NT2/D1 (cell line): ENCODE results near the gene PRKG2.

Source experiments
- DNase-seq: peaks from one replicate; pipeline ENCODE4 v3.0.0-alpha.2; 2011; ENCODE audit warnings: low read depth, low spot score
- H3K27me3 ChIP-seq: 2 replicates; pipeline ENCODE4 v1.6.0; 2011; ENCODE audit warnings: mild to moderate bottlenecking; ENCODE audit not compliant: insufficient read length, insufficient read depth
- H3K36me3 ChIP-seq: 2 replicates; pipeline ENCODE4 v1.6.1; 2011; ENCODE audit warnings: mild to moderate bottlenecking, low read length, mixed read lengths; ENCODE audit not compliant: insufficient read depth, insufficient read length
- H3K4me1 ChIP-seq: 2 replicates; pipeline ENCODE4 v1.5.1; 2011; ENCODE audit not compliant: insufficient read depth, insufficient read length
- H3K4me3 ChIP-seq: 2 replicates; pipeline ENCODE4 v1.5.1; 2011; ENCODE audit warnings: low read depth; ENCODE audit not compliant: insufficient read length
- H3K9ac ChIP-seq: 2 replicates; pipeline ENCODE4 v1.6.0; 2011; ENCODE audit warnings: low read depth; ENCODE audit not compliant: insufficient read length
- H3K9me3 ChIP-seq: 2 replicates; pipeline ENCODE4 v1.5.1; 2011; ENCODE audit warnings: mild to moderate bottlenecking, low read length; ENCODE audit not compliant: insufficient read depth
- SUZ12 ChIP-seq: IDR thresholded peaks from 2 replicates; pipeline ENCODE4 v1.6.1; 2011; ENCODE audit not compliant: insufficient read length, insufficient read depth; ENCODE audit errors: extremely low read depth
- YY1 ChIP-seq: IDR thresholded peaks from 2 replicates; pipeline ENCODE4 v1.6.1; 2011; ENCODE audit not compliant: insufficient read length, insufficient read depth
- ZNF274 ChIP-seq: IDR thresholded peaks from 2 replicates; pipeline ENCODE4 v1.6.1; 2011; ENCODE audit warnings: mild to moderate bottlenecking, low read depth, low read length

Gene PRKG2

DNA sequence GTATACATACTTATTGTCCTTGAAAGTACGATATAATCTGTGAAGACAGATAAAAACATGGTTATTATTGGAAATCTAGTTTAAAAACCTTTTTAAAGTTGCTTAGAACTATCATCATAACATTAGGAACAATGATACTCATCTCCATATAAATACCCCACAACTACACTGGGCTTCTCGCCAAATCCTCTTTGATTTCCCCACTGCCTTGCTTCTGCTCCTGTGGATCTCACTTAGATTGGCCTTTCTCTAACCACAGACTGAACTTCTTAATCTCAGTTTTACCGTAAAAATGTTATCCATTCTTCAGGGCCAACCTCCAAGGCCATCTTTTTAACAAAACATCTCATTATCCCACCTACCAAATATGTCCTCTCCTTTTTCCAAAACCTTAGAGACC lies 77.6 kb downstream of the PRKG2 start:
- Histone ChIP-seq H3K9me3 (no peaks in the 10 kb centered on the region), H3K36me3 (peaks cover 2% of the 10 kb centered on the region), H3K4me3 (no peak overlapping the region), H3K4me1 (no peaks in the 10 kb centered on the region), H3K27me3 (no peaks in the 10 kb centered on the region), H3K9ac (no peak overlapping the region)
- no peak for TF ChIP-seq YY1
- no peak for TF ChIP-seq ZNF274
- no peak for TF ChIP-seq SUZ12
- no peak for DNase-seq

DNA sequence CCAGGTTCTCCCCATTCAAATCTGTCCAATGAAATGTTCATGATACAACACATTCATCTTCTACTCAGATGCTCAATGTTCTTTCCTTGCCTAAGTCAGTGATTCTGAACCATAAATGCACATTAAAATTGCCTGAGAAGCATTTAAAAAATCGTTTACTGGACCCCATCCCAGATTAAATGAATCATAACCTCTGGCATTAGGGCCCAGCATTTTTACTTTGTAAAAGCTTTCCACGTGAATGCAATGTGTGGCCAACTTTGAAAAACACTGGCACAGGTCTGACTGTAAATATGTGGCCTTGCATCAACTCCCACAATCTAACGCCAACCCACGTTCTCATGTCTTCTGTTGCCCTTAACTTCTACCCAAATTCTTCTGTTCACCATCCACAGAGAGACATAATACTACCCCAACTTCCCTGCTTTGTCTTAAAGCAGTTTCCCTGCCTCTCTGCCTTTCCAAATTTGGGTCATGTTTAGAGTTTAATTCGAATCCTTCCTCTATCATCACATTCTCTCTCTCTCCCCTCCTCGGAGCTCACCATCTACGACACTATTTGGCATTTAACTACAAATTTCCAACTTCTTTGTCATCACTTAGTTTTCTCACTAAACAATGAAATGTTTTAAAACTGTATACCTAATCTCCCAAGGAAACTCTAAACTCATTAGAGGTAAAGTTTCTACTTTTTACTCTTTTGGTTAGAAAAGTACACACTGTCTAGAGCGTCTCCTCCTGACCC lies 78.7 kb downstream of the PRKG2 start:
- Histone ChIP-seq H3K4me3 (no peak overlapping the region), H3K36me3 (peaks cover 2% of the 10 kb centered on the region), H3K9ac (no peak overlapping the region), H3K9me3 (no peaks in the 10 kb centered on the region), H3K4me1 (no peaks in the 10 kb centered on the region), H3K27me3 (no peaks in the 10 kb centered on the region)
- no peak for TF ChIP-seq YY1
- TF ChIP-seq ZNF274, result no peak
- TF ChIP-seq SUZ12, result no peak
- DNase-seq, result no peak

DNA sequence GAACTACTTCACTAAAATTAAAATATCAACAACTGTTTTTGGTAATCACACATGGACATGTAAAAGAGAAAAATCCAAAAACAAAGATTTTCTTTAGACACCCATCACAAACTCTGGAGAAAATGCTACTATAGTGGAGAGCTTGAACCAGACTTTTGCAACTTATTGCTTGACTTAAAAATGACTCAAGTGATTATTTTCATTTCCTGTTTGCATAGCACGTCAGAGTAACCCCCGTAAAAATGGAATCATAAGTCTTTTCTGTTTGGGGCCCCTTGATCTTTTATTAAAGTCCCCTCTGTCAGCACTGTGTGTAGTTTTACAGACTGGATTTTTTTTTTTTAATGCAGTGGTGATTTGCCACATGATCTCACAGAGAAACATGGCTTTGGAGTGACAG lies 79.5 kb downstream of the PRKG2 start:
- Histone ChIP-seq H3K4me3 (no peak overlapping the region), H3K9me3 (no peaks in the 10 kb centered on the region), H3K27me3 (no peaks in the 10 kb centered on the region), H3K4me1 (peaks cover 4% of the 10 kb centered on the region), H3K9ac (no peak overlapping the region), H3K36me3 (peaks cover 2% of the 10 kb centered on the region)
- DNase-seq, result no peak
- no peak for TF ChIP-seq ZNF274
- no peak for TF ChIP-seq YY1
- no peak for TF ChIP-seq SUZ12

DNA sequence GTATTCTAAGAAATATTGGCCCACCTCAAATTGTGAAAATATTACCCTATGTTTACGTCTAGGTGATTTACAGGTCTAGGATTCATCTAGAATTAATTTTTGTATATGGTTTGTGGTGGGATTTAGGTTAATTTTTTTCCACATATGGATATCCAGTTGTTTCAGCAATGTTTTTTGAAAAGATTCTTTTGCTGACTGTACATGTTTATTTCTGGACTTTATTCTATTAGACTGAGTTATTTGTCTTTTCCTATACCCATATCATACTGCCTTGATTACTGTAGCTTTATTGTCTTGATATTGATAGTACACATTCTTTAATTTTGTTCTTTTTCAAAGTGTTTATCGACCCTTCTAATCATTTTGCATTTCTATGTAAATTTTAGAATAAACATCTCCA lies 83.5 kb downstream of the PRKG2 start:
- no peak for DNase-seq
- no peaks in the 10 kb centered on the region for H3K9me3 ChIP-seq
- peaks cover 4% of the 10 kb centered on the region for H3K4me1 ChIP-seq
- H3K9ac ChIP-seq, result no peak overlapping the region
- H3K4me3 ChIP-seq, result no peak overlapping the region
- TF ChIP-seq YY1, result no peak
- TF ChIP-seq SUZ12, result no peak
- no peak for TF ChIP-seq ZNF274
- H3K36me3 ChIP-seq, result peaks cover 2% of the 10 kb centered on the region
- H3K27me3 ChIP-seq, result no peaks in the 10 kb centered on the region

DNA sequence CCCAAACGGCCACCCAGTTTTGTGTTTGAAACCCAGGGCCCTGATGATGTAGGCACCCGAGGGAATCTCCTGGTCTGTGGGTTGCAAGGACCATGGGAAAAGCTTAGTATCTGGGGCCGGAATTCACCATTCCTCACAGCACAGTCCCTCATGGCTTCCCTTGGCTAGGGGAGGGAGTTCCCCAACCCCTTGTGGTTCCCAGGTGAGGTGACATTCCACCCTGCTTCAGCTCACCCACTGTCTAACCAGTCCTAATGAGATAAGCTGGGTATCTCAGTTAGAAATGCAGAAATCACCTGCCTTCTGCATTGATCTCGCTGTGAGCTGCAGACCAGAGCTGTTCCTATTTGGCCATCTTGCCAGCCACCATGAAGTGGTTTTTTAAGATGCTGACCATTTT lies 84.0 kb downstream of the PRKG2 start:
- Histone ChIP-seq H3K36me3 (peaks cover 2% of the 10 kb centered on the region), H3K27me3 (no peaks in the 10 kb centered on the region), H3K4me1 (peaks cover 4% of the 10 kb centered on the region), H3K9me3 (no peaks in the 10 kb centered on the region), H3K9ac (no peak overlapping the region), H3K4me3 (no peak overlapping the region)
- TF ChIP-seq YY1, result no peak
- TF ChIP-seq SUZ12, result no peak
- no peak for DNase-seq

DNA sequence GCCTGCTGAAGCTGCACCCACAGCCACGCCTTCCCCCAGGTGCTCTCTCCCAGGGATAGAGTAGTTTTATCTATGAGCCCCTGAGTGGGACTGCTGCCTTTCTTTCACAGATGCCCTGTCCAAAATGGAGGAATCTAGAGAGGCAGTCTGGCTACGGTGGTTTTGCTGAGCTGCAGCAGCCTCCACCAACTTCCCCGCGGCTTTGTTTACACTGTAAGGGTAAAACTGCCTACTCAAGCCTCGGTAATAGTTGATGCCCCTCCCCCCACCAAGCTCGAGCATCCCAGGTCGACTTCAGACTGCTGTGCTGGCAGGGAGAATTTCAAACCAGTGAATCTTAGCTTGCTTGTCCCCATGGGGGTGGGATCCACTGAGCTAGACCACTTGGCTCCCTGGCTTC lies 84.5 kb downstream of the PRKG2 start:
- Histone ChIP-seq H3K27me3 (no peaks in the 10 kb centered on the region), H3K9ac (peak overlapping the region; percentile 42), H3K4me3 (no peak overlapping the region), H3K4me1 (peaks cover 4% of the 10 kb centered on the region), H3K36me3 (peaks cover 2% of the 10 kb centered on the region), H3K9me3 (no peaks in the 10 kb centered on the region)
- TF ChIP-seq YY1 (peak; percentile 56), ZNF274 (no peak), SUZ12 (no peak)
- peak; percentile 18 for DNase-seq

DNA sequence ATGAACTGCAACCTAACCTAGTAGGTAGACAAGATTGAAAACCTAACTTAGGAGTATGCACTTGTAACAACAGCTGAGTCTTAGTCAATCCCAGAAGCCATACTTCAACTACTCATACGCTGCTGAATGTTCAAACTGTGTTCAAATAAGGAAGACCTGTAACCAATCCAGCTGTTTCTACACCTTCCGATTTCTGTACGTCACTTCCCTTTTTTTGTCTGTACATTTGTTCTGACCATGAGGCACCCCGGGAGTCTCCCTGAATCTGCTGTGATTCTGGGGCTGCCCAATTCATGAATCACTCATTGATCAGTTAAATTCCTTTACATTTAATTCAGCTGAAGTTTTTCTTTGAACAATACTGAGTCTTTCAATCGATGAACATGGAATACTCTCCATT lies 95.0 kb downstream of the PRKG2 start:
- Histone ChIP-seq H3K9me3 (no peaks in the 10 kb centered on the region), H3K36me3 (no peaks in the 10 kb centered on the region), H3K9ac (no peak overlapping the region), H3K4me1 (no peaks in the 10 kb centered on the region), H3K4me3 (no peak overlapping the region), H3K27me3 (no peaks in the 10 kb centered on the region)
- no peak for DNase-seq
- TF ChIP-seq ZNF274 (no peak), YY1 (no peak)
